Chondrocyte (in vitro differentiated cells): ENCODE data around the gene LMTK2. TPM values are rescaled to one million over a fixed set of nuclear protein-coding genes. Genes with fewer than 3 reads are reported as not detected.

Source experiments
- DNase-seq: peaks from one replicate; pipeline ENCODE4 v3.0.0; 2021; ENCODE audit warnings: mixed read lengths, low spot score
- H3K27ac Mint-ChIP-seq: one replicate; pipeline ENCODE4 v1.8.0; 2021; ENCODE audit warnings: mild to moderate bottlenecking, moderate library complexity, mixed read lengths; ENCODE audit not compliant: unreplicated experiment
- H3K27me3 Mint-ChIP-seq: 2 replicates; pipeline ENCODE4 v1.8.0; 2021; ENCODE audit warnings: low read depth, mixed read lengths
- H3K36me3 Mint-ChIP-seq: 2 replicates; pipeline ENCODE4 v1.8.0; 2021; ENCODE audit warnings: low read depth, mixed read lengths
- H3K4me1 Mint-ChIP-seq: 2 replicates; pipeline ENCODE4 v1.8.0; 2021; ENCODE audit warnings: low read depth, mild to moderate bottlenecking, mixed read lengths
- H3K4me3 Mint-ChIP-seq: one replicate; pipeline ENCODE4 v1.8.0; 2021; ENCODE audit warnings: mild to moderate bottlenecking, moderate library complexity, mixed read lengths; ENCODE audit not compliant: unreplicated experiment
- H3K9me3 Mint-ChIP-seq: 2 replicates; pipeline ENCODE4 v1.8.0; 2021; ENCODE audit warnings: low read depth, mixed read lengths
- CTCF ChIP-seq: fragments of 200-600 bp; sonication (generic); IDR thresholded peaks from 2 replicates; pipeline ENCODE4 v1.5.0; 2021; ENCODE audit warnings: antibody characterized with exemption, mild to moderate bottlenecking, moderate library complexity
- total RNA-seq: library from RNA; stranded (reverse); gene quantifications from 3 replicates; pipeline ENCODE4 v1.2.1, GENCODE V29; 2021

LMTK2 gene
- total RNA-seq, 1 donor from 2014 or later: 15.0 TPM

DNA sequence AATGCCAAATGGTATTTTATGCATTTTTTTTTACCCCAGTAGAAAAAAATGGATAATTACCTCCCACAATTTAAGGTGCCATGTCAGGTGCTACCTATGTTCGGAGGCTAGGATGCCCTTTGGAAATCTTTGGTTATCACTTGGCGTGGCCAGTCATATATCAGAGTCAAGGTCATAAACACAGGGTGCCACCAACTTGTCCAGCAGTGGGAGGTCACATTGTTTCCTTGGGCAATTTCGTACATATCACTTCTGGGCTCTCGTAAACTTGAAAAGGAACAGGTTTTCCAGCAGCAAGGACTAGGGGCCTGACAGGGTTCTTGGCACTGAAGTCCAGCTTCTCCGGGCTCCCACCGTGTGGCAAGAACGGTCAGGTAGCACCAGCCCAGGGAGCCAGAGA, 56.6 kb downstream of the LMTK2 start:
- no peaks in the 10 kb centered on the region for H3K9me3 Mint-ChIP-seq
- no peak for DNase-seq
- peaks cover 9% of the 10 kb centered on the region for H3K4me1 Mint-ChIP-seq
- no peak for TF ChIP-seq CTCF
- no peak overlapping the region for H3K4me3 Mint-ChIP-seq
- peaks cover 5% of the 10 kb centered on the region for H3K36me3 Mint-ChIP-seq
- peak overlapping the region; percentile 27 for H3K27ac Mint-ChIP-seq
- H3K27me3 Mint-ChIP-seq: no peaks in the 10 kb centered on the region

DNA sequence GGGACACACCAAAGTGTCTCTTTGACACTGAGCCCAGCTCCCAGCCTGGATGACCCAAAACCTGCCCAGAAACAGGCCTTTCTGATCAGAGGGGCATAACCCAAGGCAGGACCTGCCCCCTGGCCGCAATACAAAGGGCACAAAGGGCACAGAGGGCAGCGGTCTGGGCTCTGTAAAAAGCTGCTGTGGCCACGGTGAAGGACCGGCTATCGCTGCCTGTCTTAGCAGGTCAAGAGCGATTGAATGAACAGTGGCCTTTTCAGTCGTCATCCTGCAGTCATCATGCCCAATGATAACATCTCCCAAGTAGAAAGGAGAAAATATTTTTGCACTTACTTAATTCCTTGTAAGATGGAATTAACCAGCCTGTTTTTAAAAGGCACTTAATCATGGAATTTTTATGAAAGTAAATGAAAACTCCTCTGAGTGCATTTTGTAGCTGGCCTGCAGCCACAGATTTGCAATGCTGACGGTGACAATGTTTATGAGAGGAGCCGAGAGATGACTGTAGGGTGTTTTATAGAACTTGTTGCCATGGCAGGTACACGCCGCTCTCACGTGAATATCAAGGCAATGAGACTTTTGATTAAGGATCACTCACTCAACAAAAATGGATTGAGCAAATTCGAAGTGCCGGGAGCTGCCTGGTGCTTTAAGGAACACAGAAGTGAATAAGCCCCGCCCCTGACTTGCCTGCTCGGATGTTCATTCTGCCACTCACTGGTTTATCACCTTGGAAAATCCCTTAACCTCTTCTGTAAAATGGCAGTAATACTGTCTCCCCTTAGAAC, 57.2 kb downstream of the LMTK2 start:
- Mint-ChIP-seq H3K9me3 (no peaks in the 10 kb centered on the region), H3K27me3 (no peaks in the 10 kb centered on the region), H3K4me1 (peaks cover 9% of the 10 kb centered on the region), H3K4me3 (no peak overlapping the region), H3K27ac (peak overlapping the region; percentile 86), H3K36me3 (peaks cover 5% of the 10 kb centered on the region)
- DNase-seq: no peak
- TF ChIP-seq CTCF: no peak

DNA sequence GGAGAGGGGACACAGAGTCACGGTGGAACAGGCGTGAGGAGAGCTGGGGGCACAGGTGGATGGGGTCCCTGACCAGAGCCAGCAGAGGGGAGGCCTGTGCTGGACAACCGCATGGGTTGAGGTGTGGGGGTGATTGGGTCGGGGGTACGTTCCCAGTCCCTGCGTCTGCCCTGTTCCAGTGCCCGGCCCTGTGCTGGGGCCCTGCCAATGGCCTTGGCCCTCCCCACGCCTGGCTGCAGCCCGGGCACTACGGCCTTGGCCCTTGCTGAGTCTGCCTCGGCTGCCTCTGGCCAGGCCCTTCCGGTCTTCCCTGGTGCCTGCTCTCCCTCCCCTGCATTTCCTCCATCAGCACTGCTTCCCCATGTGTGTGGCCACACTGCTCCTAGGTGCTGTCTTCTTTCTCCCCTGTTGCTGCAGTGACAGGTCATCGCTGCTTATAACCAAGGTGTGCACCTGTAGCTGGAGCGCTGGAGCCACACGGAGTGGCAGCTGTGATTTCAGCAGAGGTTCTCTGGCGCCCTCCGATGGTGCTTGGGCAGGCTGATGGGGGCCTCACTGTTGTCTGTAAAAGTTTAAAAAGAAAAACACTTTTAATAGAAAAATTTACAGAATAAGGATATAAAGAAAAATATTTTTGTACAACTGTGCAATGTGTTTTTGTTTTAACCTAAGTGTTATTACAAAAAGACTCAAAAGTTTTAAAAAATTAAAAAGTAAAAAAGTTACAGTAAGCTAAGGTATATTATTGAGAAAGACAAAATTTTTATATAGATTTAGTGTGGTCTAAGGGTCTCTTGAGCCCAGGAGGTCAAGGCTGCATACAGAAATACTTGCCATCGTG, 59.4 kb downstream of the LMTK2 start:
- Mint-ChIP-seq H3K27ac (no peak overlapping the region), H3K4me1 (peaks cover 9% of the 10 kb centered on the region), H3K9me3 (no peaks in the 10 kb centered on the region), H3K27me3 (no peaks in the 10 kb centered on the region), H3K4me3 (no peak overlapping the region), H3K36me3 (no peaks in the 10 kb centered on the region)
- peak; percentile 81 for TF ChIP-seq CTCF
- DNase-seq: no peak

- Mint-ChIP-seq H3K9me3 (no peaks in the 10 kb centered on the region), H3K4me3 (no peak overlapping the region), H3K36me3 (peaks cover 2% of the 10 kb centered on the region), H3K4me1 (peaks cover 9% of the 10 kb centered on the region), H3K27ac (no peak overlapping the region), H3K27me3 (no peaks in the 10 kb centered on the region)
- no peak for TF ChIP-seq CTCF
- DNase-seq: no peak
Measured at GRCh38 chr7:98166668-98166970, 60.0 kb downstream of the LMTK2 start.

GRCh38 chr7:98167653-98168052, 61.0 kb downstream of the LMTK2 start:
- H3K27ac Mint-ChIP-seq: no peak overlapping the region
- H3K36me3 Mint-ChIP-seq: peaks cover 3% of the 10 kb centered on the region
- no peak for DNase-seq
- no peak overlapping the region for H3K4me3 Mint-ChIP-seq
- H3K27me3 Mint-ChIP-seq: no peaks in the 10 kb centered on the region
- no peaks in the 10 kb centered on the region for H3K9me3 Mint-ChIP-seq
- peaks cover 9% of the 10 kb centered on the region for H3K4me1 Mint-ChIP-seq
- no peak for TF ChIP-seq CTCF
